Esophagus muscularis mucosa (tissue), 3 donors: ENCODE measurements around the gene OR2T4.

Experiments
- CTCF ChIP-seq, 3 experiments: fragments of 200-600 bp in 2 of 3; fragments of 450-650 bp in 1 of 3; sonication (generic) in 2 of 3; IDR thresholded peaks; one replicate each; pipeline ENCODE4 v1.5.1; 2017 to 2019; ENCODE audit warnings: antibody characterized with exemption in 3 of 3, mild to moderate bottlenecking in 2 of 3, moderate library complexity in 1 of 3
- POLR2A ChIP-seq: fragments of 450-650 bp; IDR thresholded peaks from one replicate; pipeline ENCODE4 v1.6.1; 2017; ENCODE audit warnings: antibody characterized with exemption, moderate library complexity, mild to moderate bottlenecking, low read depth

GRCh38 chr1:248366609-248367008 is 5.1 kb downstream of the OR2T4 start:
- TF ChIP-seq CTCF (IDR thresholded peaks at IDR 0.05), result no peak
- TF ChIP-seq POLR2A, result no peak
